Activated CD4-positive, alpha-beta T cell treated with anti-CD3 and anti-CD28 coated beads for 36 hours (primary cell): ENCODE data around the gene ATOH8. TPM values are rescaled to one million over a fixed set of nuclear protein-coding genes. Genes with fewer than 3 reads are reported as not detected.
"Not testable (repeated sequence)": the region's sequence is repeated elsewhere in the genome, so short reads cannot be mapped to it uniquely, and the experiment has no call there.

Experiments used
- ATAC-seq: fragments of 200-7000 bp; cut with Tn5 transposase; one replicate; pipeline ENCODE4 v1.10.0; 2021; ENCODE audit warnings: mild to moderate bottlenecking, moderate library complexity
- CTCF ChIA-PET: fragments of 350-600 bp; sonication (Branson Sonifier 250); formaldehyde crosslinking; loops from one replicate; lab custom pipeline; 2021; ENCODE audit warnings: antibody characterized with exemption; lab: Charles Lee
- POLR2A ChIA-PET: fragments of 350-600 bp; sonication (Branson Sonifier 250); formaldehyde crosslinking; loops from one replicate; lab custom pipeline; 2021; ENCODE audit warnings: antibody characterized with exemption, inconsistent platforms; lab: Charles Lee
- DNase-seq: peaks from one replicate; pipeline ENCODE4 v3.0.0-alpha.2; 2020
- H3K27ac Mint-ChIP-seq: one replicate; pipeline ENCODE4 v1.8.0; 2021; ENCODE audit warnings: mixed read lengths
- H3K27me3 Mint-ChIP-seq: one replicate; pipeline ENCODE4 v1.8.0; 2021; ENCODE audit warnings: mixed read lengths
- H3K36me3 Mint-ChIP-seq: one replicate; pipeline ENCODE4 v1.8.0; 2021; ENCODE audit warnings: low read depth, mixed read lengths
- H3K4me1 Mint-ChIP-seq: one replicate; pipeline ENCODE4 v1.8.0; 2021; ENCODE audit warnings: mixed read lengths
- H3K4me3 Mint-ChIP-seq: one replicate; pipeline ENCODE4 v1.8.0; 2021; ENCODE audit warnings: mild to moderate bottlenecking, moderate library complexity, mixed read lengths
- H3K9me3 Mint-ChIP-seq: one replicate; pipeline ENCODE4 v1.8.0; 2021; ENCODE audit warnings: low read depth, mixed read lengths
- intact Hi-C, 2 experiments: fragments of 100-400 bp; cut with DNase I in 1 of 2; cut with micrococcal nuclease in 1 of 2; formaldehyde crosslinking; loops; one replicate each; pipeline versions ENCODE4 v1.14.2 to v1.15.1; 2022 to 2024; cut with DNase I, micrococcal nuclease
- total RNA-seq, 2 experiments: library from RNA; stranded (reverse); gene quantifications; one replicate each; pipeline ENCODE4 v1.2.3, GENCODE V29; 2021

ATOH8 gene
- total RNA-seq, 2 experiments from 2014 or later, result not detected

DNA sequence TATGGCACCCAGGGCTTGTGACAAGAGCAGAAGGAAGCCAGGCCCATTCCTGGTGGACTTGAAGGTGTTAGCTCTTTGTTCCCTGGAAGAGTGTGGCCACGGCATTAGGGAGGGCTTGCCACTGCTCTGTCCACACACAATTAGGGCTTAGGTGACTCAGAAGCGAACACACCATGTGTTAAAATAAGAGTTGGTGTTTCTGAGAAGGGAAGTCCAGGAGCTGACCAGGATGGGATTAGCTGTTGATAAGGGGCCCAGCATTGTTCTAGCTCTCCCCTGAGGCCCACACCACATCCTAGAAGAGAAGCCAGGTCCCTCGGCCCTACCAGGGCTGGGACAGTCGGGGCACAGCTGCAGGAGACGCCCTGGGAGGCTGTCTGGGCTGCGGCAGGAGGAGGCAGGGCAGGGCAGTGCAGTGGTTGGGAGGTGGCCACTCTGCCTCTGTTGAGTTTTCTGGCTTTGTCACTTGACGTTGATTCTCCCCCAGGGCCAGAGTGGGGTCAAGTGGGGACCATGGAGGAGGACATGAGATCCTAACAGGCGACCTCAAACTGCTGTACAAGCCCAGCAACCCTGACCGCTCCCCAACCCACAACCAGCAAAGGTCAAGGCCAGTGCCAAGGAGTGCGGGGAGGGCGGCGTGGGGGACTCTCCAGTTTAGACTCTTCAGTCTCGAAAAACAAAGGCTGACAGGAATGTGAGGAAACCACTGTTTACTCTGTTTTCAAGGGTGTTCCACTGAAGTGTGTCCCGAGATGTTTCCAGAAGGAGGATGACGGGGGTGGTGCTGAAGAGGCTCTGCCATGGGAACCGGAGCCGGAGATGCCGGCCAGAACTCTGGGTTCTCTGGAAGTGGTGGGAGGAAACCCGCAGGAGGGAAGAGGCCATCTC, 42.9 kb upstream of the ATOH8 start:
- DNase-seq, result no peak
- Mint-ChIP-seq H3K9me3 (no peaks in the 10 kb centered on the region), H3K4me1 (peaks cover 5% of the 10 kb centered on the region), H3K4me3 (no peak overlapping the region), H3K27ac (no peak overlapping the region), H3K36me3 (no peaks in the 10 kb centered on the region), H3K27me3 (peaks cover 2% of the 10 kb centered on the region)
- intact Hi-C loops, result no loop called here
- ATAC-seq, result no peak
- POLR2A ChIA-PET, result no interaction called here
- CTCF ChIA-PET, result interaction anchor here (0.7 to 1.3 kb wide), 4 partner anchors 14 to 283 kb away, joined by 3 to 4 read pairs (median 3); no protein-coding TSS in a partner anchor

DNA sequence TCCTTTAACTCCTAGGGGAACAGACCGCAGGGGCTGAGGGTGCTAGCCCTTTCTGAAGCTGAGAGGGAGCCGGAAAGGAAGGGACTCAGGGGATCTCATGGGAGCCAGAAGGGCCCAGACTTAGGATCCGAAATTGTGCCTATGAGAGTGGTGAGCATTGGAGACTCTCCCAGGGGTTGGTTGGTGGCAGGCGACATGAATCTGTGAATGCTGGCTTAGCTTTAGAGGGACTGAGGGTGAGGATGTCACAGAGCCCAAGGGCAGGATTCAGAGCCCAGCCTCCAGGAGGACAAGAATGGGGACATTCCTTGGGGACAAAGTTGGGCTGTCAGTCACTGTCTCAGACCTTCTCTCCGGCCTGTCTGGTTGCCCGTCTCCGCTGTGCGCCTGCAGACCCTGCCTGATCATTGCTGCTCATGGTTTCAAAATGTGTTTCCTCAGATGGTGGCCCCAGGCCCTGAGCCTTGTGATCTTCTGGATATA, 42.2 kb upstream of the ATOH8 start:
- peaks cover 2% of the 10 kb centered on the region for H3K27me3 Mint-ChIP-seq
- peaks cover 5% of the 10 kb centered on the region for H3K4me1 Mint-ChIP-seq
- H3K9me3 Mint-ChIP-seq, result no peaks in the 10 kb centered on the region
- intact Hi-C loops, result no loop called here
- DNase-seq (no peak), ATAC-seq (no peak)
- H3K27ac Mint-ChIP-seq, result no peak overlapping the region
- POLR2A ChIA-PET, result no interaction called here
- H3K36me3 Mint-ChIP-seq, result no peaks in the 10 kb centered on the region
- H3K4me3 Mint-ChIP-seq, result no peak overlapping the region
- CTCF ChIA-PET, result interaction anchor here (0.7 to 1.3 kb wide), 2 partner anchors 13 to 17 kb away, joined by 3 to 5 read pairs; no protein-coding TSS in a partner anchor

DNA sequence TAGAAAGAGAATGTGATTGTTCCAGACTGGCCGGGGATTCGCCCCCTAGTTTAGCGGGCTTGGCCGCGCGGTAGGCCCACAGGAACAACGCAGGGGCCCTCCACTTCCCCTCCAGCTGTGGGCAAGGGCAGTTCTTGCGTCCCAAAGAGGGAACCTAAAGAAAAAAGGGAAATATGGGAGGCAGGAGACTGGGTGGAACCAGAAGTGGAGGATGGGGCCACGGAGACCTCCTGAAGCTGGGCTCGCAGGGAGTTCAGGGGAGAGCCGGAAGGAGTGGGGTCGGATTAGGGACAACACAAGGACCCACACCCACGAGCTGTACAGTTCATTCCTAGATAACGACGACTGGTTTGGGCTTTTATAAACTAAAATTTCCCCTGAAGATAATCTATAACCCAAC, 41.5 kb upstream of the ATOH8 start:
- POLR2A ChIA-PET, result interaction anchor here (0.6 kb wide), 1 partner anchor 645 kb away, joined by 3 read pairs; no protein-coding TSS in a partner anchor
- no peaks in the 10 kb centered on the region for H3K36me3 Mint-ChIP-seq
- no peak overlapping the region for H3K27ac Mint-ChIP-seq
- H3K27me3 Mint-ChIP-seq, result peaks cover 2% of the 10 kb centered on the region
- ATAC-seq (no peak), DNase-seq (no peak)
- H3K4me3 Mint-ChIP-seq, result no peak overlapping the region
- intact Hi-C loops, result no loop called here
- CTCF ChIA-PET, result interaction anchor here (1.0 to 1.3 kb wide), 2 partner anchors 13 to 17 kb away, joined by 3 to 5 read pairs; no protein-coding TSS in a partner anchor
- peaks cover 3% of the 10 kb centered on the region for H3K4me1 Mint-ChIP-seq
- H3K9me3 Mint-ChIP-seq, result no peaks in the 10 kb centered on the region

DNA sequence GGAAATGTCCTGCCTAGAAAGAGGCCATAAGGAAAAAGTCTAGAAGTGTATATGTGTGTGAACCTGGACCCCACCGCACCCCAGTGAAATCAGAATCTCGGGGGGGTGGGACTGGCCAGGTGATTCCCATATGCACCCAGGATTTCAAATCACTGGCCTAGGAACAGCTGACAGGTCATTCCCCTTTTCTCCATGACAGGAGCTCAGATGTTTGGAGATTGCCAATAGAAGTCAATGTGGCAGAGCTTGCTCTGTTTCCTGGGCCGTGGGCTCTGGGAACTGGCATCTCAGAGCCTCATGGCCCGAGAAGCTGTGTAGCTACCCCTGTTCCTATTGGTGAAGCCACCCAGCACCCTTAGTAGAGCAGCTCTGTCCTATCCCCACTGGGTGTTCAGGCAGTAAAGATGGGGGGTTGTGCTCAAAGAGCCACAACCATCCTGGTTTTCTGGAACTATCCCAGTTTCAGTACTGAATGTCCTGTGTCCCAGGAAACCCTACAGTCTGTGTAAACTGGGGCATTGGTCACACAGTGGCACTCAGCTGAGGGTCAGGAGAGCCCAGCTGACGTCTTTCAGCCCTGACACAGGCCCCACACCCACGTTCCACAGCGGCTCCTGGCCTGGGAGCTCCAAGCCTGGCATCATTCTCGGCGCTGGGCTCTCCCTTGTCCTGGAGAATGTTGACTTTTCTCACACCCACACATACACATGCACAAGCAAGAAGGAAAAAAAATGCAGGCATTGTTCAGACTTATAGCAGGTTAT, 40.8 kb upstream of the ATOH8 start:
- DNase-seq, result no peak
- ChIA-PET POLR2A (interaction anchor here (0.6 kb wide), 1 partner anchor 644 kb away, joined by 3 read pairs; no protein-coding TSS in a partner anchor), CTCF (interaction anchor here (1.0 to 1.3 kb wide), 2 partner anchors 14 to 16 kb away, joined by 3 to 5 read pairs; no protein-coding TSS in a partner anchor)
- H3K27ac Mint-ChIP-seq, result no peak overlapping the region
- no peaks in the 10 kb centered on the region for H3K36me3 Mint-ChIP-seq
- H3K4me1 Mint-ChIP-seq, result peaks cover 3% of the 10 kb centered on the region
- ATAC-seq, result no peak
- H3K4me3 Mint-ChIP-seq, result no peak overlapping the region
- H3K27me3 Mint-ChIP-seq, result peaks cover under 1% of the 10 kb centered on the region
- intact Hi-C loops, result no loop called here
- no peaks in the 10 kb centered on the region for H3K9me3 Mint-ChIP-seq

DNA sequence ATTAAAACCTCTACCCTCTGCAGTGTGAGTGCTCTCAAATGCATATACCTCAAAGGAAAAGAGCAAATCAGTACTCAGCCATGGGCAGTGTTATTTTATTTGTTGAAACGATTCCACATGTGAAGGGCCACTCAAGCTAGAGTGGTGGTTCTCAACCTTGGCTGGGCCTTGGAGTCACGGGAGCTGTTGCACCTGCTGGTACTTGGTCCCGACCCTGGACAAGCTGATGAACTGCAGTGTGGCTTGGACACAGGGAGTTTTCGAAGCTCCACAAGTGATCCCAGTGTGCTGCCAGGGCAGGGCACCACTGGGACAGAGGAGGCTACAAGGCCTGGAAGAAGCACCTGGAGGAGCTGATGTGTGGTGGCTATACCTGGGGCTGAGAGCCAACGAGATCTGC, 40.0 kb upstream of the ATOH8 start:
- H3K27ac Mint-ChIP-seq, result no peak overlapping the region
- no peak for ATAC-seq
- no peak for DNase-seq
- H3K4me1 Mint-ChIP-seq, result peaks cover 3% of the 10 kb centered on the region
- POLR2A ChIA-PET, result no interaction called here
- no peaks in the 10 kb centered on the region for H3K27me3 Mint-ChIP-seq
- no peaks in the 10 kb centered on the region for H3K9me3 Mint-ChIP-seq
- no peak overlapping the region for H3K4me3 Mint-ChIP-seq
- no peaks in the 10 kb centered on the region for H3K36me3 Mint-ChIP-seq
- intact Hi-C loops, result no loop called here
- CTCF ChIA-PET, result interaction anchor here (0.9 to 2.5 kb wide), 2 partner anchors 15 to 77 kb away, joined by 3 to 11 read pairs; no protein-coding TSS in a partner anchor

DNA sequence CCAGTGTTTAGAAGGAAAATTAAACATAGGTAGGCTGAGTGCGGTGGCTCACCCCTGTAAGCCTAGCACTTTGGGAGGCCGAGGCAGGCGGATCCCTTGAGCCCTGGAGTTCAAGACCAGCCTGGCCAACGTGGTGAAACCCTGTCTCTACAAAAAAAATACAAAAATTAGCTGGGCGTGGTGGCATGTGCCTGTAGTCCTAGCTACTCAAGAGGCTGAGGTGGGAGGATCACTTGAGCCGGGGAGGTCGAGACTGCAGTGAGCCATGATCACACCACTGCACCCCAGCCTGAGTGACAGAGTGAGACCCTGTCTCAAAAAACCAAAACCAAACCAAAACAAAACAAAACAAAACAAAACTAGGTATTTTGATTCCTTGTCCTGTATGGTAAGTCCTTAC, 39.4 kb upstream of the ATOH8 start:
- not testable (repeated sequence) for H3K4me1 Mint-ChIP-seq, H3K27ac Mint-ChIP-seq
- CTCF ChIA-PET, result interaction anchor here (0.9 to 2.5 kb wide), 4 partner anchors 14 to 99 kb away, joined by 3 to 11 read pairs (median 4); no protein-coding TSS in a partner anchor

DNA sequence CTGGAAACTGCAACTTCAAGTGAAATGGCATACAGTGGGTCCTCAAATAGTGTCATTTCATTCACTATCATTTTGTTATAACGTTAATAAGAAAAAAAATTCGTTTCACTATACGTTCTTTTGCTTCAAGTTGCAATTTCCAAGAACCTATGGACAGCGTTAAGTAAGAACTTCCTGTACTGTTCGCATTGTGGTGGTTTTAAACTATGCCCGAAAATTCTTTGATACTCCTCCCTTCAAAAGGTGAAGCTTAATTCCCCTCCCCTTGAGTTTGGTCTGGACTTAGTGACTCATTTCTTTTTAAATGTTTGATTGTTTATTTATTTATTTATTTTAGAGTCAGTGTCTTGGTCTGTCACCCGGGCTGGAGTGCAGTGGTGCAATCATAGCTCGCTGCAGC, 39.0 kb upstream of the ATOH8 start:
- H3K27ac Mint-ChIP-seq, result no peak overlapping the region
- ChIA-PET POLR2A (no interaction called here), CTCF (interaction anchor here (0.9 to 2.5 kb wide), 5 partner anchors 12 to 99 kb away, joined by 3 to 11 read pairs (median 4); no protein-coding TSS in a partner anchor)
- H3K4me3 Mint-ChIP-seq, result no peak overlapping the region
- intact Hi-C loops, result no loop called here
- H3K9me3 Mint-ChIP-seq, result no peaks in the 10 kb centered on the region
- no peaks in the 10 kb centered on the region for H3K27me3 Mint-ChIP-seq
- H3K36me3 Mint-ChIP-seq, result no peaks in the 10 kb centered on the region
- DNase-seq, result no peak
- H3K4me1 Mint-ChIP-seq, result peaks cover 3% of the 10 kb centered on the region
- ATAC-seq, result no peak

More for the DNA sequence above, 39.4 kb upstream of the ATOH8 start:
- H3K36me3 Mint-ChIP-seq, POLR2A ChIA-PET, H3K9me3 Mint-ChIP-seq, ATAC-seq, H3K27me3 Mint-ChIP-seq, H3K4me3 Mint-ChIP-seq, DNase-seq, intact Hi-C loops: not testable (repeated sequence)

DNA sequence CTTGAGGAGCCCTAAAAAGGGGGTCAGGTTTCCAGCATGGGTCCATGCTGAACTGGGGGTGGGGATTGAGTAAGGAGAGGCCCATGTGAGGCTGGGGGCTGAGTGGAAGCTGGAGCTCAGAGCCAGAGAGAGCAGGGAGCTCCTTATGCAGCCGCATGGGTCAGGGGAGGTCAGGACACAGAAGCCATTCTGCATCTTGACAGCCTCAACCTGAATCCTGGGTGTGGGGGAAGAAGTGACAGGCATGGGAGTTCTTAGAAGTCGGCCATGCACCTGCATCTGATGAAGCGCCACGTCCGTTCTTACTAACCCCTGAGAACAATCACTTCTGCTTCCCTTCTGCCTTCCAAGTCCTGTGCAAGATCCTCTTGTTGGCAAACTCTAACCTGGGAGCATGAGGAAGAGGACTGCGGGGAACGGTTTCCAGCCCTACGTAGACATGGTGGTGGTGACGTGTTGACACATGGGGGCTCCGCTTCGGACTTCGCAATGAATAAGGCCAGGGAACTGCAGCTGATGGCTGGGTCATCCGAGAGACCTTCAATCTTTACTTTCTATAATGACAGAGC, 37.4 kb upstream of the ATOH8 start:
- Mint-ChIP-seq H3K27ac (no peak overlapping the region), H3K4me3 (no peak overlapping the region), H3K27me3 (no peaks in the 10 kb centered on the region), H3K9me3 (no peaks in the 10 kb centered on the region), H3K4me1 (peaks cover 3% of the 10 kb centered on the region), H3K36me3 (no peaks in the 10 kb centered on the region)
- POLR2A ChIA-PET, result no interaction called here
- no peak for ATAC-seq
- CTCF ChIA-PET, result interaction anchor here (2.5 kb wide), 1 partner anchor 12 kb away, joined by 11 read pairs; no protein-coding TSS in a partner anchor
- intact Hi-C loops, result no loop called here
- DNase-seq, result no peak

DNA sequence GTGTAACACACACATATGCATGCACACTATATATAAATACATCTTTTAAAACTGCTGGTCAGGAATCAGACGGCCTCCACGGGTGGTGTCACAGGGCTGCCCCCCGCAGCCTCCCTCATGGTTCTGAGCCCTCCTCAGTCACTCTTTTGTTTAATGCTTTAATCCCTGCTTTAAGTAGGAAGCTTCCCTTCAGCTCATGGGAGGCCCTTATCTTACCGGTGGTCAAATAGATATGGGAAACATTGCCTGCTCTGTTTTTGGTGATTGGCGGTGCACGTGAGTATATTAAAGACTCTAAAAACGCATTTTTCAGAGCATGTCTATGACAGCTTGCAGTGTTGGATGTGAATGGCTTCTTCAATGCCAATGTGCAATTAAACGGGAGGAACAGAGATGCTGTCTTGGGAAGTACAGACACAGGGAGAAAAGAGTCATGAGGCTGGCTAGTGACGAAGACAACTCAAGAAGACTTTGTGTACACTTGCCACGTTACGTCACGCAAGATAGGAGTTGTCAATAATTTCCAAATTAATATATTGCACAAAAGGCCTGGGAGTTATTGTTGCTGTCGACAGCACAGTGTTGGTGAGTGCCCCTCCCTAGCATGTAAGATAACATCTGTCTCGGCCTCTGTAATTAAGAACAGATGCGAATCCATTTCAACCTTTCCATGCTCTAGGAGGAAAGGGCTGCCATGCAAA, 36.3 kb upstream of the ATOH8 start:
- intact Hi-C loops, result no loop called here
- no peak for ATAC-seq
- peaks cover 3% of the 10 kb centered on the region for H3K4me1 Mint-ChIP-seq
- no peaks in the 10 kb centered on the region for H3K36me3 Mint-ChIP-seq
- ChIA-PET POLR2A (no interaction called here), CTCF (interaction anchor here (0.6 to 2.7 kb wide), 2 partner anchors 8 to 16 kb away, joined by 3 to 7 read pairs; no protein-coding TSS in a partner anchor)
- no peak overlapping the region for H3K27ac Mint-ChIP-seq
- H3K27me3 Mint-ChIP-seq, result no peaks in the 10 kb centered on the region
- no peak for DNase-seq
- no peak overlapping the region for H3K4me3 Mint-ChIP-seq
- H3K9me3 Mint-ChIP-seq, result no peaks in the 10 kb centered on the region

DNA sequence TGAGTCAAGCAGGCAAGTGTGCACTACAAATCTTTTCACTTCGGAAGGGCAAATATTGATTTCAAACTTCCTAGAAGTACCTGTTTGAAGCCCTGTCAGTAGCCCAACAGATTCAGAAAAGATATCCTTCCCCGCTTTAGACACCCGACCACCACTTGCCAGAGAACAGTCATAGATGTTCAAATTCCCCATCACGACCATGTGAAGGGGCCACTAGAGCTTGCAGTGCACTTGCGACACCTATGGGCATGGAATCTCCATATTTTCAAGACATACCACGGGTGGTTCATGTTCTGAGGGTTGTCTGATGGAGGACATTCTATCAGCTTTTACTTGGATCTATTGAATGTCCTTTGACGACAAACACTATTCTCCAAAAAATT, 35.8 kb upstream of the ATOH8 start:
- POLR2A ChIA-PET, result no interaction called here
- no peaks in the 10 kb centered on the region for H3K9me3 Mint-ChIP-seq
- intact Hi-C loops, result no loop called here
- H3K4me1 Mint-ChIP-seq, result peaks cover 3% of the 10 kb centered on the region
- H3K4me3 Mint-ChIP-seq, result no peak overlapping the region
- no peak for DNase-seq
- H3K27ac Mint-ChIP-seq, result no peak overlapping the region
- no peaks in the 10 kb centered on the region for H3K27me3 Mint-ChIP-seq
- ATAC-seq, result no peak
- CTCF ChIA-PET, result interaction anchor here (2.7 kb wide), 1 partner anchor 9 kb away, joined by 7 read pairs; no protein-coding TSS in a partner anchor
- no peaks in the 10 kb centered on the region for H3K36me3 Mint-ChIP-seq
